Measurements from ENCODE around the gene NANOS3.

- TF ChIP-seq PBX3 (CRISPR knock-in tag; IDR thresholded peaks at IDR 0.05; ENCODE audit: borderline replicate concordance) = no peak
- peak; percentile 26 to 67; a peak in 2 of 4 replicates for TF ChIP-seq POLR2A (IDR thresholded peaks at IDR 0.05; ENCODE audit: insufficient read depth in 1 of 2, low read depth in 2 of 2, low read length in 2 of 2)
- TF ChIP-seq NFRKB (IDR thresholded peaks at IDR 0.05) = no peak
- peak; percentile 66 for TF ChIP-seq CTCF (CRISPR knock-in tag; IDR thresholded peaks at IDR 0.05)
- no peak for TF ChIP-seq ZNF550 (CRISPR knock-in tag; IDR thresholded peaks at IDR 0.05; ENCODE audit: borderline replicate concordance)
- TF ChIP-seq ZGPAT (CRISPR knock-in tag; IDR thresholded peaks at IDR 0.05) = no peak; the same call in 1 of the 2 replicates
- no peak for TF ChIP-seq FOSL1 (CRISPR knock-in tag; IDR thresholded peaks at IDR 0.05; ENCODE audit: borderline replicate concordance)
- TF ChIP-seq ZNF546 (CRISPR knock-in tag; conservative IDR thresholded peaks at IDR 0.05) = no peak
- no peak for TF ChIP-seq ZNF318 (CRISPR knock-in tag; IDR thresholded peaks at IDR 0.05)
Observed at GRCh38 chr19:13847407-13848339, 29.3 kb upstream of the NANOS3 start.

Measured in HepG2 (cell line).